Measurements from ENCODE around the gene TMEM130. TPM values are rescaled to one million over a fixed set of nuclear protein-coding genes. Genes with fewer than 3 reads are reported as not detected.
"Not testable (repeated sequence)": the region's sequence is repeated elsewhere in the genome, so short reads cannot be mapped to it uniquely, and the experiment has no call there.

Gene TMEM130
- total and polyA plus RNA-seq, 5 donors from 2014 or later: not detected

DNA sequence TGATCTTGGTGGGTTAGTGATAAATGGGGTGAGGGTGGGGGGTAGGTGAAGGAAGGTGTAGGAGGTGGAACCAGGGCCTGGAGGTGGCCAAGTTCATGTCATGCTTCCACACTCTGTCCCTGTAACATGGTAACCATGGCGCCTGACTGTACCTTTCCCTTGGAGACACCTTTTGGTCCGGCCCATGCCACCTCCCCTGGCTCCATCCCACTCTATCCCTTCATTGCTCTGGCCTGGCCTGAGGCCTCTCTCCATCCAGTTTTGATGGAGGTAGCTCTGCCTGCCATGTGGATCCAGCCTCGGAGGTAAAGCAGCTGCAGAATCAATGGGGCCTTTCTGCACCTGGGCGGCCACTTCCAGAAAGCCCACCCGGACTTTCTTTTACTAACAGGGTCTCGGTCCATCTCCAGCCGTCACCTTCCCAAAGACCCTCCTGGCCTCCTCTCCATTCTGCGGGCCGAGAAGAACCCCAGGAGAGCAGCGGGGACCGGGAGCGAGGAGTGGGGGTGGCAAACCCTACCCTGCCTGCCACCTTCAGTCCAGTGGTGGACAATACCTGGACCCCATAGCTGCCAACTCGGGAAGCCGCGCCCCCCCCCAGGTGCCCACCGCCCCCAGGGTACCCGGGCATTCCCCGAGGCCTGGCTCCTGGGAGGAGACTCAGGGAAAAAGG lies 8.0 kb upstream of the TMEM130 start:
- Histone ChIP-seq H3K4me3 (ENCODE audit: low read depth, low read length) (no peak overlapping the region), H3K36me3 (ENCODE audit: control insufficient read depth, insufficient read depth, low read length) (peaks cover 14% of the 10 kb centered on the region), H3K4me1 (ENCODE audit: control insufficient read depth, insufficient read depth, low read length, poor library complexity, severe bottlenecking) (peaks cover 21% of the 10 kb centered on the region), H3K27ac (ENCODE audit: insufficient read depth, low read length, poor library complexity, severe bottlenecking) (no peak overlapping the region), H3K27me3 (ENCODE audit: control insufficient read depth, insufficient read depth, low read length) (no peaks in the 10 kb centered on the region), H3K9me3 (ENCODE audit: control insufficient read depth in 2 of 2, low read length in 2 of 2) (no peaks in the 10 kb centered on the region)
- Mint-ChIP-seq H3K27ac (peak overlapping the region in 1 of 3 donors; percentile 56), H3K4me3 (peak overlapping the region; percentile 71 to 83 (median 77)), H3K36me3 (peaks cover 9% of the 10 kb centered on the region), H3K27me3 (peaks cover 22% of the 10 kb centered on the region), H3K4me1 (peaks cover 6 to 32% (median 21%) of the 10 kb centered on the region in 4 donors), H3K9me3 (no peaks in the 10 kb centered on the region)
- DNase-seq: no peak
- ATAC-seq (ENCODE audit: low read depth in 2 of 2): no peak

DNA sequence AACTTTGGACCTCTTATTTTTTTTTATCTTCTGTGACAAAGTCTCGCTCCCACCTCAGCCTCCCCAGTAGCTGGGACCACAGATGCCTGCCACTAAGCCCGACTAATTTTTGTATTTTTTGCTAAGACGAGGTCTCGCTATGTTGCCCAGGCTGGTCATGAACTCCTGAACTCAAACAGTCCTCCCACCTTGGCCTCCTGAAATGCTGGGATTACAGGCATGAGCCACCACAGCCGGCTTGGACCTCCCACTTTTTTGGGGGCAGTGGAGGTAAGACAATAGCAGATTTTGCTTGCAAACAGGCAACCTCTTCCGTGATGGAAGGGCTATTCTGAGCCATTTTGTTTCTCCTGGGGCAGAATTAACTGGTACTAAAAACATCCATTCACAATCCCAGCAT lies 7.3 kb upstream of the TMEM130 start:
- H3K27me3 ChIP-seq (ENCODE audit: control insufficient read depth, insufficient read depth, low read length): no peaks in the 10 kb centered on the region
- H3K9me3 ChIP-seq (ENCODE audit: control insufficient read depth in 2 of 2, low read length in 2 of 2): no peaks in the 10 kb centered on the region
- no peaks in the 10 kb centered on the region for H3K9me3 Mint-ChIP-seq
- peaks cover 21% of the 10 kb centered on the region for H3K4me1 ChIP-seq (ENCODE audit: control insufficient read depth, insufficient read depth, low read length, poor library complexity, severe bottlenecking)
- no peak overlapping the region for H3K27ac ChIP-seq (ENCODE audit: insufficient read depth, low read length, poor library complexity, severe bottlenecking)
- peaks cover 8% of the 10 kb centered on the region for H3K36me3 ChIP-seq (ENCODE audit: control insufficient read depth, insufficient read depth, low read length)
- H3K4me3 ChIP-seq (ENCODE audit: low read depth, low read length): no peak overlapping the region
- DNase-seq (no peak), ATAC-seq (ENCODE audit: low read depth in 2 of 2) (no peak)
- H3K27ac Mint-ChIP-seq: peak overlapping the region in 1 of 3 donors; percentile 56
- H3K27me3 Mint-ChIP-seq: peaks cover 27% of the 10 kb centered on the region
- peaks cover 6 to 29% (median 18%) of the 10 kb centered on the region in 4 donors for H3K4me1 Mint-ChIP-seq
- peak overlapping the region; percentile 71 to 83 (median 78) for H3K4me3 Mint-ChIP-seq
- H3K36me3 Mint-ChIP-seq: peaks cover 7% of the 10 kb centered on the region

DNA sequence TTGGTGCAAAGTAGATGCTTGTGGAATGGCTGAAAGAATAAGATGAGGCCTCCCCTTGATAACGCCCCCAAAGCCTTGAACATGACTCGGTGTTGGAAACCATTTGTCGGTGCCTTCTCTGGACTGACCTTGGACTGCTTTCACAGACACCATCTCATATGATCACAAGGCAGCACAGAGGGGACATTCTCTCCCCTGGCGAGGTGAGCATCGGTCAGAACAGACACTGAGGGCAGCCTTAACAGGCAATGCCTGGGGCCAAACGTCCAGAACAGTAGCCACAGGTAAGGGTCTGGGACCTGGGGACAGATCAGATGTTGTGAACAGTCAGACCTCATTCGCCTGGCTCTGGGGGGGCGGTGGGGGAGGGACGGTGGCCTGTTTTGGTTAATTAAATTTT lies 5.7 kb upstream of the TMEM130 start:
- DNase-seq (no peak), ATAC-seq (ENCODE audit: low read depth in 2 of 2) (no peak)
- H3K4me1 ChIP-seq (ENCODE audit: control insufficient read depth, insufficient read depth, low read length, poor library complexity, severe bottlenecking): peaks cover 20% of the 10 kb centered on the region
- H3K27me3 Mint-ChIP-seq: peaks cover 36% of the 10 kb centered on the region
- no peaks in the 10 kb centered on the region for H3K9me3 Mint-ChIP-seq
- H3K9me3 ChIP-seq (ENCODE audit: control insufficient read depth in 2 of 2, low read length in 2 of 2): no peaks in the 10 kb centered on the region
- peaks cover 4 to 15% (median 11%) of the 10 kb centered on the region in 4 donors for H3K4me1 Mint-ChIP-seq
- no peak overlapping the region for H3K27ac ChIP-seq (ENCODE audit: insufficient read depth, low read length, poor library complexity, severe bottlenecking)
- no peak overlapping the region for H3K4me3 ChIP-seq (ENCODE audit: low read depth, low read length)
- peak overlapping the region in 2 of 4 donors; percentile 75 to 83 for H3K4me3 Mint-ChIP-seq
- H3K27me3 ChIP-seq (ENCODE audit: control insufficient read depth, insufficient read depth, low read length): no peaks in the 10 kb centered on the region
- H3K27ac Mint-ChIP-seq: no peak overlapping the region
- H3K36me3 Mint-ChIP-seq: no peaks in the 10 kb centered on the region
- no peaks in the 10 kb centered on the region for H3K36me3 ChIP-seq (ENCODE audit: control insufficient read depth, insufficient read depth, low read length)

DNA sequence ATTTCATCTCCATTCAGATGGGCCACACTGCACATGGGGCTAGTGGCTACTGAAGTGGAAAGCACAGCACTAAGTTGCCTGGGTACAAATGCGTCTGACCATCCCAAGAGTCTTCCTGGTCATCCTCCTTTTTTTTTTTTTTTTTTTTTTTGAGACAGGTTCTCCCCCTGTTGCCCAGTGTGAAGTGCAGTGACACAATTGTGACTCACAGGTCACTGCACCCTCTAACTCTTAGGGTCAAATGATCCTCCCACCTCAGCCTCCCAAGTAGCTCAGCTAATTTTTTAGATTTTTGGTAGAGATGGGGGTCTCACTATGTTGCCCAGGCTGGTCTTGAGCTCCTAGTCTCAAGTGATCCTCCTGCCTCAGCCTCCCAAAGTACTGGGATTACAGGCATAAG lies 5.1 kb upstream of the TMEM130 start:
- DNase-seq: no peak
- no peak for ATAC-seq (ENCODE audit: low read depth in 2 of 2)
- Mint-ChIP-seq H3K9me3 (no peaks in the 10 kb centered on the region), H3K36me3 (no peaks in the 10 kb centered on the region), H3K4me1 (peaks cover 0 to 13% (median 9%) of the 10 kb centered on the region in 4 donors), H3K4me3 (peak overlapping the region in 1 of 4 donors; percentile 83), H3K27ac (no peak overlapping the region), H3K27me3 (peaks cover 40% of the 10 kb centered on the region)
- Histone ChIP-seq H3K4me1 (ENCODE audit: control insufficient read depth, insufficient read depth, low read length, poor library complexity, severe bottlenecking) (peaks cover 20% of the 10 kb centered on the region), H3K27me3 (ENCODE audit: control insufficient read depth, insufficient read depth, low read length) (no peaks in the 10 kb centered on the region), H3K27ac (ENCODE audit: insufficient read depth, low read length, poor library complexity, severe bottlenecking) (no peak overlapping the region), H3K9me3 (ENCODE audit: control insufficient read depth in 2 of 2, low read length in 2 of 2) (no peaks in the 10 kb centered on the region), H3K4me3 (ENCODE audit: low read depth, low read length) (no peak overlapping the region), H3K36me3 (ENCODE audit: control insufficient read depth, insufficient read depth, low read length) (no peaks in the 10 kb centered on the region)

DNA sequence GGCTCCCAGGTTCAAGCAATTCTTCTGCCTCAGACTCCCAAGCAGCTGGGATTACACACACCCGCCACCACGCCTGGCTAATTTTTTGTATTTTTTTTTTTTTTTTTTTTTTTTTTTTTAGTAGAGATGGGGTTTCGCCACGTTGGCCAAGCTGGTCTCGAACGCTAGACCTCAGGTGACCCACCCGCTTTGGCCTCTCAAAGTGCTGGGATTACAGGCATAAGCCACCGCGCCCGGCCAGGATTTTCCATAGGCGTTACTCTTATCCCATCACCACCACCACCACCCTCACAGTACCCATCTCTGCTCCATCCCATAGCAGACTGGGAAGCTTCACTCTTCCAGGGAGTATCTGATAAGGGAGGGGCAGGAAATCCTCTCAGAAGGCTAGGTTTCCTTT lies 3.8 kb upstream of the TMEM130 start:
- peaks cover 39% of the 10 kb centered on the region for H3K27me3 Mint-ChIP-seq
- not testable (repeated sequence) for H3K27ac Mint-ChIP-seq; H3K36me3 ChIP-seq (ENCODE audit: control insufficient read depth, insufficient read depth, low read length); H3K27me3 ChIP-seq (ENCODE audit: control insufficient read depth, insufficient read depth, low read length); ATAC-seq (ENCODE audit: low read depth in 2 of 2); H3K27ac ChIP-seq (ENCODE audit: insufficient read depth, low read length, poor library complexity, severe bottlenecking); H3K9me3 ChIP-seq (ENCODE audit: control insufficient read depth in 2 of 2, low read length in 2 of 2); H3K4me3 ChIP-seq (ENCODE audit: low read depth, low read length); H3K9me3 Mint-ChIP-seq; DNase-seq; H3K36me3 Mint-ChIP-seq
- H3K4me1 Mint-ChIP-seq: peaks cover 0 to 12% (median 2%) of the 10 kb centered on the region in 4 donors
- peaks cover 19% of the 10 kb centered on the region for H3K4me1 ChIP-seq (ENCODE audit: control insufficient read depth, insufficient read depth, low read length, poor library complexity, severe bottlenecking)
- H3K4me3 Mint-ChIP-seq: peak overlapping the region in 1 of 4 donors; percentile 43

DNA sequence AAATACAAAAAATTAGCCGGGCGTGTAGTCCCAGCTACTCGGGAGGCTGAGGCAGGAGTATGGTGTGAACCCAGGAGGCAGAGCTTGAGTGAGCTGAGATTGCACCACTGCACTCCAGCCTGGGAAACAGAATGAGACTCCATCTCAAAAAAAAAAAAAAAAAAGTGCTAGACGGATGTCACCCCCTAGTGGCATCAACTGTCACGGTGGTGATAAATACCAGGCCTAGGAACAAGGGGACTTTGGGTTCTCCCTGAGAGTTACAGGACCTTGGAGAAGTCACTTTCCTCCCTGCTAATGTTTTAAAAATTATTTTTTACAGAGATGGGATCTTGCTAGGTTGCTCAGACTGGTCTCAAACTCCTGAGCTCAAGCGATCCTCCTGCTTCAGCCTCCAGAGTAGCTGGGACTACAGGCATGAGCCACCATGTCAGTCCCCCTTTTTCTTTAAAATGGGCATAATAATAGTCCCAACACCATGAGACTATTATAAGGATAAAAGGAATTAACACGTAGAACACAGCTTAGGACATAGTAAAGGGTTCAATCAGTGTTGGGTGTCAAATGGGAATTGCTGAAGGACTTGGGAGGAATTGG lies 2.6 kb upstream of the TMEM130 start:
- Histone ChIP-seq H3K27me3 (ENCODE audit: control insufficient read depth, insufficient read depth, low read length) (peaks cover 4% of the 10 kb centered on the region), H3K4me3 (ENCODE audit: low read depth, low read length) (no peak overlapping the region), H3K27ac (ENCODE audit: insufficient read depth, low read length, poor library complexity, severe bottlenecking) (no peak overlapping the region), H3K36me3 (ENCODE audit: control insufficient read depth, insufficient read depth, low read length) (no peaks in the 10 kb centered on the region), H3K4me1 (ENCODE audit: control insufficient read depth, insufficient read depth, low read length, poor library complexity, severe bottlenecking) (peaks cover 14% of the 10 kb centered on the region), H3K9me3 (ENCODE audit: control insufficient read depth in 2 of 2, low read length in 2 of 2) (no peaks in the 10 kb centered on the region)
- ATAC-seq (ENCODE audit: low read depth in 2 of 2) (no peak), DNase-seq (peak in 2 of 3 donors; percentile 22 to 56)
- H3K9me3 Mint-ChIP-seq: no peaks in the 10 kb centered on the region
- peaks cover 43% of the 10 kb centered on the region for H3K27me3 Mint-ChIP-seq
- peak overlapping the region in 1 of 4 donors; percentile 82 for H3K4me3 Mint-ChIP-seq
- H3K27ac Mint-ChIP-seq: no peak overlapping the region
- H3K4me1 Mint-ChIP-seq: peaks cover 0 to 10% (median 2%) of the 10 kb centered on the region in 4 donors
- no peaks in the 10 kb centered on the region for H3K36me3 Mint-ChIP-seq

DNA sequence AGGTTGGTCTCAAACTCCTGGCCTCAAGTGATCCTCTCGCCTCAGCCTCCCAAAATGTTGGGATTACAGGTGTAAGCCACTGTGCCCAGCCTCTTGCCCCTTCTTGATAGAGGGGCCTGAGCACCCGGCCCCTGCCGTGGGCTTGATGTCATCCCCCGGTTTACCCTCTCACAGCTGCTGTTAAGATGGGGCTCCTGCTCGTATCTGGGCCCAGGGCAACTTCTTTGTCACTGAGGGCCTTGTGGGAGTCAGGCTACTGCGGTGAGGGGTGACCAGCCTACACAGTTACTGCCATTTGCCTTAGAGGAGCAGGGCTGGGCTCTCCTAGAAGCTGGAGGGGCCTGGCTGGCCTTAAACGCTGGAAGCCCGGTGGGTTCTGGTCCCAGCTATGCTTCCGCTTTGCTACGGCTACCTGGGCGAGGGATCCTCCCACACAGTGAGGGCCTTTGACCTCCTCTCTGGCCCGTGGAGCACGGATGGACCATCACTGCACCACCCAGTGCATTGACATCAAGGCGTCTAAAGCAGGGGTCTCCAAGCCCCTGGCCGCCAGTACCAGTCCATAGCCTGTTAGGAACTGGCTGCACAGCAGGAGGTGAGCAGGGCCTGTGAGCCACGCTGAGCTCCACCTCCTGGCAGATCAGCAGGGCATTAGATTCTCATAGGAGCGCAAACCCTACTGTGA lies 1.1 kb upstream of the TMEM130 start:
- DNase-seq (no peak), ATAC-seq (ENCODE audit: low read depth in 2 of 2) (no peak)
- H3K4me3 Mint-ChIP-seq: peak overlapping the region in 3 of 4 donors; percentile 9 to 74 (median 59)
- peaks cover 0 to 10% (median 2%) of the 10 kb centered on the region in 4 donors for H3K4me1 Mint-ChIP-seq
- Histone ChIP-seq H3K9me3 (ENCODE audit: control insufficient read depth in 2 of 2, low read length in 2 of 2) (no peaks in the 10 kb centered on the region), H3K27ac (ENCODE audit: insufficient read depth, low read length, poor library complexity, severe bottlenecking) (no peak overlapping the region), H3K36me3 (ENCODE audit: control insufficient read depth, insufficient read depth, low read length) (no peaks in the 10 kb centered on the region), H3K27me3 (ENCODE audit: control insufficient read depth, insufficient read depth, low read length) (peaks cover 4% of the 10 kb centered on the region), H3K4me1 (ENCODE audit: control insufficient read depth, insufficient read depth, low read length, poor library complexity, severe bottlenecking) (peaks cover 14% of the 10 kb centered on the region), H3K4me3 (ENCODE audit: low read depth, low read length) (no peak overlapping the region)
- peaks cover 54% of the 10 kb centered on the region for H3K27me3 Mint-ChIP-seq
- no peak overlapping the region for H3K27ac Mint-ChIP-seq
- H3K9me3 Mint-ChIP-seq: no peaks in the 10 kb centered on the region
- no peaks in the 10 kb centered on the region for H3K36me3 Mint-ChIP-seq

Measured in CD4-positive, CD25-positive, alpha-beta regulatory T cell (primary cell).